Stimulated activated CD4-positive, alpha-beta T cell treated with anti-CD3 and anti-CD28 coated beads, Interleukin-12 subunit alpha, Interleukin-12 subunit beta, amount 100 ng/mL, for 24 hours (primary cell): ENCODE measurements around the gene BBS7.

ENCODE experiments used
- DNase-seq, 2 experiments: peaks; one replicate each; pipeline ENCODE4 v3.0.0-alpha.2; 2020; ENCODE audit warnings: low read depth in 2 of 2

Gene BBS7

GRCh38 chr4:121791481-121791880 lies 78.8 kb downstream of the BBS7 start:
- DNase-seq = no peak

- DNase-seq = no peak
These were observed 79.3 kb downstream of the BBS7 start for GRCh38 chr4:121790976-121791375.

- DNase-seq = no peak
These were observed 80.1 kb downstream of the BBS7 start for GRCh38 chr4:121789960-121790829.

GRCh38 chr4:121789455-121789854 lies 80.8 kb downstream of the BBS7 start:
- DNase-seq = no peak

- DNase-seq = no peak
These were observed 81.4 kb downstream of the BBS7 start for GRCh38 chr4:121788896-121789295.

GRCh38 chr4:121786221-121786620 lies 84.1 kb downstream of the BBS7 start:
- no peak for DNase-seq

GRCh38 chr4:121785479-121785878 lies 84.8 kb downstream of the BBS7 start:
- DNase-seq = no peak

- DNase-seq = no peak
These were observed 85.3 kb downstream of the BBS7 start for GRCh38 chr4:121784975-121785374.

GRCh38 chr4:121784401-121784800 lies 85.9 kb downstream of the BBS7 start:
- DNase-seq = no peak

- no peak for DNase-seq
These were observed 87.1 kb downstream of the BBS7 start for GRCh38 chr4:121783210-121783609.

- no peak for DNase-seq
These were observed 91.2 kb downstream of the BBS7 start for GRCh38 chr4:121778991-121779628.

- DNase-seq = no peak
These were observed 92.6 kb downstream of the BBS7 start for GRCh38 chr4:121777625-121778024.

- no peak for DNase-seq
These were observed 93.5 kb downstream of the BBS7 start for GRCh38 chr4:121776610-121777401.
